IPS-20b (cell line): ENCODE measurements around the gene PNPLA1.

Experiments used
- H3K27ac ChIP-seq: one replicate; pipeline ENCODE4 v1.5.1; 2013; ENCODE audit warnings: low read length
- H3K27me3 ChIP-seq: 2 replicates; pipeline ENCODE4 v1.6.1; 2013; ENCODE audit warnings: mild to moderate bottlenecking, low read length, inconsistent platforms; ENCODE audit not compliant: insufficient read depth
- H3K36me3 ChIP-seq: 2 replicates; pipeline ENCODE4 v1.6.1; 2013; ENCODE audit warnings: low read depth, mild to moderate bottlenecking, inconsistent platforms, low read length, moderate library complexity; ENCODE audit not compliant: insufficient read depth
- H3K4me1 ChIP-seq: 2 replicates; pipeline ENCODE4 v1.6.1; 2013; ENCODE audit warnings: mild to moderate bottlenecking, control low read depth, inconsistent platforms, low read length, moderate library complexity; ENCODE audit not compliant: insufficient read depth
- H3K4me3 ChIP-seq: 2 replicates; pipeline ENCODE4 v1.5.1; 2013; ENCODE audit warnings: mild to moderate bottlenecking, low read length, inconsistent platforms
- H3K9ac ChIP-seq: 2 replicates; pipeline ENCODE4 v1.6.1; 2013; ENCODE audit warnings: low read depth, mild to moderate bottlenecking, inconsistent platforms, low read length, moderate library complexity
- H3K9me3 ChIP-seq: 2 replicates; pipeline ENCODE4 v1.6.1; 2013; ENCODE audit warnings: mild to moderate bottlenecking, low read depth, low read length, inconsistent platforms; ENCODE audit not compliant: insufficient read depth

The PNPLA1 gene

DNA sequence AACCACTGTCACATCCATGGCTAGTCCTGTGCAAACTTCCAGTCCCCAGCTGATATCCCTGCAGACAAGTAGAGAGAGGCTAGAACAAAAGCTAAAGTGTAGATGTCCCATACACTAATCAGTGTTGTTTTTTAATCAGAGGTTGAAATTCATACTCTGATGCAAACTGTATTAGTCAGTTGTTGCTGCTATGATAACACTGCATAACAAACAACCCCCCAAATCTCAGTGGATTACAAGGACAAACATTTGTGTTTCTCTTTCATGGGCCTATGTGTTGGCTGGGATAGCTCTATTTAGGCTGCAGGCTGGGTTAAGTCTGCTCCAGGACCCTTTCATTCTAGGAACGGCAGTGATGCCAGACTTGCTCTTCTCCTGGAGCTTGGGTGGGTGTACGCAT, 40.0 kb downstream of the PNPLA1 start:
- H3K9me3 ChIP-seq: no peaks in the 10 kb centered on the region
- H3K9ac ChIP-seq: no peak overlapping the region
- H3K27ac ChIP-seq: no peak overlapping the region
- H3K36me3 ChIP-seq: no peaks in the 10 kb centered on the region
- H3K27me3 ChIP-seq: no peaks in the 10 kb centered on the region
- H3K4me1 ChIP-seq: no peaks in the 10 kb centered on the region
- no peak overlapping the region for H3K4me3 ChIP-seq

DNA sequence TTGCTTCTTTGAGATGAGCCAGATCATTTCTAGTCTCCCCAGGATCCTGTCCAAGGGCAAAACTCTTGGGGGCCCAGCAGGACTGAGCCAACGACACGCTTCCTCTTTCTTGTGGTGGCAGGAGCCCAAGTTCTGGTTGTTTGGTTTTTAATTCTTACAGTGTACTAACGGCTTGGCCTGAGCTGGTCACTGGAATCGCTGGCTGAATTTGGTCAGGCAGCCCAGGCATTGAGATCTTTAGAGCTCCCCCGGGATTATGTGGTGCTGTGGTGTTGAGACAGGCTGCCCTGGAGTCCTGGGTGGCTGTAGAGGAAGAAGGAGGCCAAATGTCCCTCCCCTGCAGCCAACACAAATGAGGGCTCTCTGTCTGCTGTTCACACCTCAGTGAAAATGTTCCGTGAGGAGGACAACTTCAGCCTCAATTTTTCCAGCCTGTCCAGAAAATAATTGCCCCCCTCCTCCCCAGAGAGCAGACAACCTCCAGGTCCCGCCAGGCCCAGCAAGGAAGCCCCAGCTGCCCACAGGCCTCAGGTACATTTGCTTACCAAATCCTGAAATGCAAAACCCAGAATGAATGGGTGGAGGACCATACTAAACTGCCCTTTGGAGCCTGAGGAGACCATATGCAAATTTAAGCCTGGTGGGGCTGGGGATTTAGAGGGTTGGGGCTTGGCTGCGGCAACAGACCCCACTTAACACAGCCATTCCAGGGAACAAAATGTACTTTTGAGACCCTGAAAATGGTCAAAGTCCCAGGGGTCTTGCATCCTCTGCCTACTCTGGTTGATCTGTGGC, 43.2 kb downstream of the PNPLA1 start:
- H3K27me3 ChIP-seq: no peaks in the 10 kb centered on the region
- H3K27ac ChIP-seq: no peak overlapping the region
- no peak overlapping the region for H3K9ac ChIP-seq
- no peaks in the 10 kb centered on the region for H3K9me3 ChIP-seq
- no peaks in the 10 kb centered on the region for H3K36me3 ChIP-seq
- no peak overlapping the region for H3K4me3 ChIP-seq
- no peaks in the 10 kb centered on the region for H3K4me1 ChIP-seq

DNA sequence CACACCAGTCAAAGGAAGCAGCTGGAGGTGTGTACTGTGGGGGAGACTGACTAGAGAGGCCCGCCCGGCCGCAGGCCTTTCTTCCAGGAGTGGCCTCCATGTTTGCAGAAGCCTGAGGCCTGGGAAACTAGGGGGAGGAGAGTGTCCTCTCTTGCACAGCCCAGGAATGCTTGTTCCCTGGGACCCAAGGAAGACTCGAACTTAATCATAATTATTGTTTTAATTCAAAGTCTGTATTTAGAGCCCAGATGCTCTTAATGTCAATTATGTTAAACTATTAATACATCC, 43.7 kb downstream of the PNPLA1 start:
- no peaks in the 10 kb centered on the region for H3K27me3 ChIP-seq
- no peaks in the 10 kb centered on the region for H3K4me1 ChIP-seq
- H3K9ac ChIP-seq: no peak overlapping the region
- no peaks in the 10 kb centered on the region for H3K9me3 ChIP-seq
- no peaks in the 10 kb centered on the region for H3K36me3 ChIP-seq
- no peak overlapping the region for H3K27ac ChIP-seq
- H3K4me3 ChIP-seq: no peak overlapping the region

DNA sequence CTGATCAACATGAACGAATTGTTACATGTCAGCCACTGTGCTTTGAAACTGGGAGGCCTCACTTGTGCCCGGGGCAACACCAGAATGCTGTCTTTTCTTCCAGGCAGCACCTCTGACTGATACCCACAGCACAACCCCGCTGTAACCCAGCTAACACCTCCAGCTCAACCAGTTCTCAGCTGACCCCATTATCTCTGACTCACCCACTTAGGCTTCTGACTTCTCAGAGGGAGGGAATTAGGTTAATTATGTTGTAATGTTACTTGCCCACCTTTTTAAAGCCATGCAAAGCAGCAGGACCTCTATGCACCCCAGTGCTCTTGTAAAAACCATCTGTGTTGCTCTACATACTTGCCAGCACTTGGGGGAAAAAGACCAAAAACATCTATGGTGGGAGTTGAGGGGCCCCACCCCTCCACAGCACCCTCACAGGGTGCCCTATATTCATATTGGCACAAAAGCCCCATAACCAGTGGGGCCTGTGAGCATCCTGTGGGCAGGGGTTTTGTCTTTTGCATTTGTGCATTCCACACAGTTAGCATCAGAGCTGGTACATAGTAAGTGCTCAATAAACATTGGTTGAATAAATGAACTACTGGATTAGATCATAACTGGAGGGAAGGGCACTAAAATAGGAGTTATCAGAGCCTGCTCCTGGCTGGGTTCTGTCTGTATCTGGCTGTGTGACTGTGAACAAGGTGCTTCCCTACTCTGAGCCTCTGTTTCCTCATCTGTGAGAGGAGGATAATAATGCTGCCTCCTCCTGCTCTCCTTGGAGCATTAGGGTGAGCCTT, 44.6 kb downstream of the PNPLA1 start:
- no peaks in the 10 kb centered on the region for H3K9me3 ChIP-seq
- no peak overlapping the region for H3K9ac ChIP-seq
- no peaks in the 10 kb centered on the region for H3K36me3 ChIP-seq
- H3K4me1 ChIP-seq: no peaks in the 10 kb centered on the region
- H3K4me3 ChIP-seq: no peak overlapping the region
- H3K27me3 ChIP-seq: no peaks in the 10 kb centered on the region
- H3K27ac ChIP-seq: no peak overlapping the region

DNA sequence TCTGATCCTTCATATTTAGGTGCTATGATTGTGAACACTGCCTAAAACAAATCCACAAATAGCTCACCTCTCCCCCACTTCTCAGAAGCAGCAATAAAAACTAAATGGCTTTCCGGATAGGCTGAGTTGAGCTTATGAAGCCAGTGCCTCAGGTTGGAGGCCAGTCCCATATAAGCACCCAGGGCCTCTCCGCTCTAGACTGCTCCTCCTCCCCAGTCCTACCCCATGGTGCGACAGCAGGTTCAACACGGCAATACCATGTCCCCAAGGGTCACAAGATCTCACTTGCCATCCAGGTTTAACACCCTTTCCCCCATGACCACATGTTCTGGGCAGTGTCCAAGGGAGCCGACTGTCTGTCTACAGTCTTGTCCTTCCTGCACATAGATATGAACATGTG, 46.1 kb downstream of the PNPLA1 start:
- H3K27ac ChIP-seq: no peak overlapping the region
- no peaks in the 10 kb centered on the region for H3K4me1 ChIP-seq
- no peak overlapping the region for H3K4me3 ChIP-seq
- H3K27me3 ChIP-seq: no peaks in the 10 kb centered on the region
- no peaks in the 10 kb centered on the region for H3K36me3 ChIP-seq
- H3K9me3 ChIP-seq: no peaks in the 10 kb centered on the region
- H3K9ac ChIP-seq: no peak overlapping the region

DNA sequence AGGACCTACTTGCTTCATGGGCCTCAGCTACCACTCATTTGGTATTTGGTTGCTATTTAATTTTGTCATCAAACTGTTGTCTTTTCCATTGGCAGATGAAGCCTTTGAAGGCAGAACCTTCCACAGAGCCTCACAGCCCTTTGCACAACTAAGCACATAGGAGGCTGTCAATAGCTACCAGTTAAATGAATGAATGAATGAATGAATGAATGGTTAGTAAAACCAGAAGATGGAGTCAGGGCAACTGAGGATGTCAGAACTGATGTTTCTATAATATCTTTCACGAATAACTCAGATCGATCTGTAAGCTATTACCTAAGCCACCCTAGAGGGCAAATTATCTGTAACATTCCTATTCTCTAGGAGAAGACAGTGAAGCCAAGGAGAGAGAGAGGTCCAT, 47.8 kb downstream of the PNPLA1 start:
- H3K9me3 ChIP-seq: no peaks in the 10 kb centered on the region

DNA sequence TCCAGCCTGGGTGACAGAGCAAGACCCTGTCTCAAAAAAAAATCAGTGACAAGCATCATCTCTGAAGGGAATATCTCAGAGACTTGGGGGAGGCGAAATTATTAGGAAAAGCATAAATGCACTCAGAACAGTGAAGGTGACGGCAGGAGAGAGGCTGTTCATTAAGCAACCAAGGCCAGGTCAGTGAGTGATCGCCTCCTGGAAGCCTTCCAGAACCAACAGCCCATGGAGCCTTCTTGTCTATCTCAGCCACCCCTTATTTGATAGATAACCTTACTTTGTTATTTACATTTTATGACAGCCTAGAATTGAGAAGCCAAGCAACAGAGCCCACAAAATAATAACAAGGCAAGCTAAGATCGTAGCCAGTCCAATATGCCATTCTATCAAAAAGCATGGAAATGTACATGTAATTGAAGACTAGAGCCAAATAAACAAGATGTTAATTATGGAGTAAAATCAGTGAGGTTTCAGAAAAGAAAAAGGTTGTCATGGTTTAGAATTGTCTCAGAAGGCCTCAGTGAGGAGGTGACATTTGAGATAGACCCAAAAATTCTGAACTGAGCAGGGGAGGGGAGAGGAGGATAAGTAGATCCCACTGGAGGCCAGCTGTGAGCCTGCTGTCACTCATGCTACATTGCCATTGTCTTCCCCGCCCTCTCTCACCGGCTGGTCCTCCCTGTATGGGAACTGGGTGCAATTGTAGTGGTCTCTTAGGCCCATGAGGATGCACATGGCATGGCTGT, 49.0 kb downstream of the PNPLA1 start:
- Histone ChIP-seq H3K4me1 (no peaks in the 10 kb centered on the region), H3K4me3 (no peak overlapping the region), H3K36me3 (no peaks in the 10 kb centered on the region), H3K9ac (no peak overlapping the region), H3K27ac (no peak overlapping the region), H3K27me3 (no peaks in the 10 kb centered on the region), H3K9me3 (no peaks in the 10 kb centered on the region)

More for the DNA sequence above, 47.8 kb downstream of the PNPLA1 start:
- no peak overlapping the region for H3K9ac ChIP-seq
- no peaks in the 10 kb centered on the region for H3K36me3 ChIP-seq
- no peaks in the 10 kb centered on the region for H3K4me1 ChIP-seq
- H3K4me3 ChIP-seq: no peak overlapping the region
- no peaks in the 10 kb centered on the region for H3K27me3 ChIP-seq
- H3K27ac ChIP-seq: no peak overlapping the region

DNA sequence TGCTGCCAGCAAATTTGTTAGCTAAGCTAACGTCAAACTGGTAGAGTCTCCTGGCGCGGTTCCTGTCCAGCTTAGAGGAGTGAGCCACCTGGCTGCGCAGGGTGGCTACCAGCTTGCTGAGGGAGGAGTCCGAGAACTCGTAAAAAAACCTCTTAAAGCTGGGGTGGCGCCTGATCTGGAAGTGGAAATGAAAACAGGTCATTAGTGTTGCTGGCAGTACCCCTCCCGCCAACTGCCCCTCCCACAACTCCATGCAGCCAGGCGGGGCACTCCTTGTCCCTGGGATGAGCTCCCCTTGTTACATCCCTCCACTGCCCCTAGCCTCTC, 49.5 kb downstream of the PNPLA1 start:
- Histone ChIP-seq H3K4me3 (no peak overlapping the region), H3K27me3 (no peaks in the 10 kb centered on the region), H3K36me3 (no peaks in the 10 kb centered on the region), H3K27ac (no peak overlapping the region), H3K9ac (no peak overlapping the region), H3K4me1 (no peaks in the 10 kb centered on the region), H3K9me3 (no peaks in the 10 kb centered on the region)

DNA sequence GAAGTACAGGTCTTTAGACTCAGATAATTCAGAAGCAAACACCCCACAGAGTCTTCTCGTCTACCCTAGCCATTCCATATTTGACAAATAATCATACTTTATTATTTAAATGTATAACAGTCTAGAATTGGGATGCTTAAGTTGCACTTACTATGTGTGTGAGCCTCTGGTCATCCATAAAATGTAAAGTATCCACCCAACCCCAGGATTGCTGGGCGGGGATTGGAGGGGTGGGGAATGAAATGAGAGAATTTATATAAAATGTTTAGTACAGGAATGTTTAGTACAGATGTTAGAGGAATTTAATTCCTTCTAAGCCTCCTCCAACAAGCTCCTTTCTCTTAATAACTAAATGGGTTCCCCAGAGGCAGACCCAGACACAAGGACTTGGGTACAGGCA, 50.0 kb downstream of the PNPLA1 start:
- Histone ChIP-seq H3K9ac (no peak overlapping the region), H3K36me3 (no peaks in the 10 kb centered on the region), H3K27me3 (no peaks in the 10 kb centered on the region), H3K27ac (no peak overlapping the region), H3K4me3 (no peak overlapping the region), H3K4me1 (no peaks in the 10 kb centered on the region), H3K9me3 (no peaks in the 10 kb centered on the region)

DNA sequence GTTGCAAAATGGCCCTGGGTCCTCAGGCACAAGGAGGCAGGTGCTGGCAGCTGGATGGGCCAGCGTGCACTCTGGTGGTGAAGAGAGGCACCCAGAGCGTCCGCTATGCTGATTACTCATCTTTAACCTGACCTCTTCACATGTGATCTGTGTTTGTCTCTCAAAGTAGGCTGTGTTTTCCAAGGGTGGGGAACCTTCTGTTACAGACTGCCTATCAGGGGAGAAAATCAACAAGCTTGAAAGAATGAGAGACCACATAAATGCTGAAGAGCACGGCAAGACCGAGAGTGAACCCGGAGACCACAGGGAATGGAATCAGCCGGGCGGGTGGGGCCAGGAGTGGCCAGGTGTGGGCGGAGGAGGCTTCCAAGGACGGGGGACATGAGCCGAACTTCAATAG, 50.6 kb downstream of the PNPLA1 start:
- Histone ChIP-seq H3K9me3 (no peaks in the 10 kb centered on the region), H3K4me1 (no peaks in the 10 kb centered on the region), H3K36me3 (no peaks in the 10 kb centered on the region), H3K27ac (no peak overlapping the region), H3K4me3 (no peak overlapping the region), H3K27me3 (no peaks in the 10 kb centered on the region), H3K9ac (no peak overlapping the region)

GRCh38 chr6:36322591-36322990, 52.7 kb downstream of the PNPLA1 start:
- no peaks in the 10 kb centered on the region for H3K9me3 ChIP-seq

GRCh38 chr6:36323062-36323461, 53.2 kb downstream of the PNPLA1 start:
- no peak overlapping the region for H3K9ac ChIP-seq
- H3K4me1 ChIP-seq: peaks cover 8% of the 10 kb centered on the region; the same call in 1 of the 2 replicates
- H3K9me3 ChIP-seq: no peaks in the 10 kb centered on the region
- no peak overlapping the region for H3K27ac ChIP-seq
- H3K27me3 ChIP-seq: no peaks in the 10 kb centered on the region
- no peaks in the 10 kb centered on the region for H3K36me3 ChIP-seq
- no peak overlapping the region for H3K4me3 ChIP-seq

More at GRCh38 chr6:36322591-36322990, 52.7 kb downstream of the PNPLA1 start:
- Histone ChIP-seq H3K9ac (no peak overlapping the region), H3K4me3 (no peak overlapping the region), H3K27me3 (no peaks in the 10 kb centered on the region), H3K4me1 (peaks cover 6% of the 10 kb centered on the region; the same call in 1 of the 2 replicates), H3K27ac (no peak overlapping the region), H3K36me3 (no peaks in the 10 kb centered on the region)
